GM18505 (cell line): Measurements from ENCODE around the gene DLG1.

Experiments used
- ATAC-seq: cut with Tn5 transposase; IDR thresholded peaks from one replicate; pipeline ENCODE4 v1.9.1; 2021; ENCODE audit not compliant: unreplicated experiment
- POLR2A ChIP-seq: IDR thresholded peaks from 4 replicates; pipeline ENCODE4 v1.6.1; 2011; ENCODE audit warnings: borderline replicate concordance; ENCODE audit not compliant: insufficient read depth, insufficient read length; ENCODE audit errors: extremely low read depth

The DLG1 gene

GRCh38 chr3:197333901-197334639 lies 35.7 kb upstream of the DLG1 start:
- TF ChIP-seq POLR2A, result no peak

DNA sequence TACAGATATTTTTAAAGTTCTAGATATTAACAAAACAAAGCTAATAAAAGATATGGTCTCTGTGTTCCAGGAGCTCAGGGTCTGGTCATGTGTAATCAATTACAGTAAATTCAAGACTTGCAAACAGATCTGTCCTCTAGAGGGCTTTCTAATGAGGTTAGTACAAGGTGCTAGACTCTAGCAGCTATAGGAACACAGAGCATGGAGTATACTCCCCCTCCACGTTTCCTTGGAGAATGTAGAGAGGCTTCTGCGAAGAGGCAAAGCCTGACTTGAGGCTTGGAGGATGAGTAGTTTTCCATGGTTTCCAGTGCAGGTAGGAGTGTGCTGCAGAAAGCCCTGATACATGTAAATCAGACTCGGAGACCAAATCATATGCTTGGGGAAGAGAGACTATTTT lies 32.7 kb upstream of the DLG1 start:
- no peak for TF ChIP-seq POLR2A
- ATAC-seq, result no peak

More at GRCh38 chr3:197333901-197334639, 35.7 kb upstream of the DLG1 start:
- ATAC-seq, result no peak

DNA sequence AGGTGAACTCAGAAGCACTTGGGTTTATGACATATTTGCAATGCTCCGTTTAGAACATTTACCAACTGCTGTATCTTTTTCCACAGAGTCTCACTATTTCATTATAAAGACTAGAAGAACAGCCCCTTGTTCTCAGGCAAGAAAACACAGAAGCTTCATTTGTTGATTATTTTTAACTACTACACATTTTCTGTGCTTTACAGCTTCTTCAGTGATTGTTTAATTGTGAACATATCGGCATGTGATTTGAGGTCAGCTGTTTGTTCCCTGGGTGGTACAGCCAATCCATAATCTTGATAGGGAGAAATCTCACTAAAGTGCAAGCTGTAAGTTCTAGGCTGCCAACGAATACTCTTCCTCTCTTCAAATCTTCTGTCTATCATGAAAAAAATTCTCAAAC lies 31.0 kb upstream of the DLG1 start:
- TF ChIP-seq POLR2A, result no peak
- no peak for ATAC-seq

DNA sequence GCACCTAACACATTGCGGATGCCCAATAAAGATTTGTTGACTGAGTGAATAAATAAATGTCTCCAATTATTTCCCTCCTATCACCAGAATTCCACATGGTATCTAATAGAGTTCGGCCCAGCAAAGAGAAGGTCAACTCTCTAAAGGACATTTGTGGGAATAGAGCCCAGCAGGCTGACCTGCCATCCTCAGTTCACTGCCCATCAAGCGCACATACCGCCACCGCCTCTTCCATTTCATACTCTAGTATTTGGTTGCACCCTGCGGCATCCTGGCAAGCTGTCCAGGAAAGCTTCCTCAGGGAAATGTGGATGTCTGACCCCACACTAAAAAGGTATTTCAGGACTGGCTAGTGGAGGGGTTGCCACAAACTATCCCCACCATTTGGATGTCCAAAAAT lies 29.8 kb upstream of the DLG1 start:
- TF ChIP-seq POLR2A, result no peak
- ATAC-seq, result no peak

DNA sequence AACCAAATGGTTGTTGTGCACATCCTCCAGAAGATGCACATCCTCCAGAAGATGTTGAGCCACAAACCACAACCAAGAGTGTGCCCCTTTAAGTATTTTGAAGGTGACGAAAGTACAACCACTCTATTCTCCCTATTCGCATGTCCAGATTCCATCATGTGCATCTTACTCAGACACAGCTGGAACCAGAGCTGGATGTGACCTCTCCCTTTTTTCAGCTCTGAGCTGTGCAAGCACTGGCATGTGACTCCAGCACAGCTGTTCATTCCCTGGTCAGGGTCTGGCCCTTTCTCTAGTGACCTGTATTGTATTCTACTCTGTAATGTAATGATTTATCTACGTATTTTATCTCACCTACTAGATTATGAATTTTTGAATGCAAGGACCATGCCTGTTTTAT lies 29.3 kb upstream of the DLG1 start:
- no peak for ATAC-seq
- TF ChIP-seq POLR2A, result no peak

- ATAC-seq, result no peak
- no peak for TF ChIP-seq POLR2A
These were observed 27.4 kb upstream of the DLG1 start for GRCh38 chr3:197325773-197326172.

- ATAC-seq, result no peak
- TF ChIP-seq POLR2A, result no peak
These were observed 23.7 kb upstream of the DLG1 start for GRCh38 chr3:197322149-197322548.

GRCh38 chr3:197320582-197320981 lies 22.2 kb upstream of the DLG1 start:
- ATAC-seq, result no peak
- TF ChIP-seq POLR2A, result no peak

GRCh38 chr3:197317250-197317963 lies 19.0 kb upstream of the DLG1 start:
- ATAC-seq, result no peak
- TF ChIP-seq POLR2A, result no peak

- no peak for ATAC-seq
- no peak for TF ChIP-seq POLR2A
These were observed 14.0 kb upstream of the DLG1 start for GRCh38 chr3:197312431-197312830.

DNA sequence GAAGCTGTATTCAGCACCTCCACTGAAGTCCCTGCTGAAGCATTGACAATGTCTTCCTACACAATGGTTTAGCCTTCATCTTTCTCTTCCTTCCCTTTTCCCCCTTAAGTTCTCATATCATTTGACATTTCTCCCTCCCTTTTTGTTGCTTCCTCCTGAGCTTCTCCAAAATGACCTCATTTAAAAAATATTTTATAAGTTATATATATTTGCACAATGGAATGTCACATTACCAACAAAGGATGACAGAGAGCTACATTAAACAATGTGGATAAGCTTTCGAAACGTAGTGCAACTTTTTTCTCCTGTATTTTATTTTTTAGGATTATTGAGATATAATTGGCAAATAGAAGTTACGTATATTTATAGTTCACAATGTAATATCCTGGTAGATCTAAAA lies 13.2 kb upstream of the DLG1 start:
- no peak for ATAC-seq
- TF ChIP-seq POLR2A, result no peak

GRCh38 chr3:197309528-197310361 lies 11.3 kb upstream of the DLG1 start:
- ATAC-seq, result no peak
- TF ChIP-seq POLR2A, result no peak

- no peak for ATAC-seq
- TF ChIP-seq POLR2A, result no peak
These were observed 10.2 kb upstream of the DLG1 start for GRCh38 chr3:197308591-197308990.
